Endothelial cell of umbilical vein (primary cell): ENCODE results near the gene MYT1. TPM values are rescaled to one million over a fixed set of nuclear protein-coding genes. Genes with fewer than 3 reads are reported as not detected.

Experiments used
- BruUV-seq: library from RNA; stranded (reverse); fragments of 400-500 nt; replicated peaks from 2 replicates; lab custom pipeline; 2021; lab: Mats Ljungman, UMichigan
- CTCF ChIA-PET: fragments of 300-600, 350-600 bp; sonication (Branson Sonifier 250); formaldehyde crosslinking; loops from one replicate; lab custom pipeline; 2021; ENCODE audit warnings: antibody characterized with exemption, inconsistent platforms; lab: Charles Lee
- POLR2A ChIA-PET: fragments of 300-600, 350-600 bp; sonication (Branson Sonifier 250); formaldehyde crosslinking; loops from one replicate; lab custom pipeline; 2021; ENCODE audit warnings: antibody characterized with exemption, inconsistent platforms; lab: Charles Lee
- DNase-seq: peaks from one replicate; pipeline ENCODE4 v3.0.0-alpha.2; 2011; ENCODE audit warnings: low read depth, low spot score
- FAIRE-seq: peaks from 2 replicates; lab custom pipeline; 2011; peaks lifted over from hg19 to GRCh38; lab: Jason Lieb, UNC
- H2AFZ ChIP-seq: 2 replicates; pipeline ENCODE4 v1.6.0; 2012; ENCODE audit warnings: low read depth, low read length, control low read depth, inconsistent platforms
- H3K27ac ChIP-seq: 2 replicates; pipeline ENCODE4 v1.5.1; 2011; ENCODE audit warnings: low read depth, mild to moderate bottlenecking, control low read depth, low read length, moderate library complexity; ENCODE audit not compliant: insufficient read depth
- H3K27me3 ChIP-seq, 2 experiments: 2 replicates each; pipeline versions ENCODE4 v1.6.0 to v1.6.1; 2011; ENCODE audit warnings: low read length in 2 of 2, mixed read lengths in 1 of 2; ENCODE audit not compliant: control insufficient read depth in 2 of 2, insufficient read depth in 2 of 2
- H3K36me3 ChIP-seq, 2 experiments: 2 replicates in 1 of 2; 3 replicates in 1 of 2; pipeline ENCODE4 v1.5.1; 2011; ENCODE audit warnings: low read length in 2 of 2, mild to moderate bottlenecking in 1 of 2, moderate library complexity in 1 of 2; ENCODE audit not compliant: control insufficient read depth in 2 of 2, insufficient read depth in 2 of 2; ENCODE audit errors: extremely low read depth in 1 of 2
- H3K4me1 ChIP-seq: 3 replicates; pipeline ENCODE4 v1.5.1; 2011; ENCODE audit warnings: mild to moderate bottlenecking, low read length; ENCODE audit not compliant: control insufficient read depth, insufficient read depth; ENCODE audit errors: extremely low read depth
- H3K4me2 ChIP-seq: 2 replicates; pipeline ENCODE4 v1.6.1; 2011; ENCODE audit warnings: low read length, control low read depth, mixed read lengths; ENCODE audit not compliant: insufficient read depth
- H3K4me3 ChIP-seq, 3 experiments: fragments of 200-600 bp in 1 of 3; sonication (generic), shearing (Covaris generic) in 1 of 3; replicated peaks in 1 of 3; 2 replicates each; pipeline ENCODE4 v1.5.1; 2011 to 2016; ENCODE audit warnings: control low read depth in 3 of 3, low read length in 3 of 3, mild to moderate bottlenecking in 2 of 3, inconsistent platforms in 1 of 3, low read depth in 1 of 3, moderate library complexity in 1 of 3; ENCODE audit not compliant: insufficient read depth in 1 of 3
- H3K79me2 ChIP-seq: 2 replicates; pipeline ENCODE4 v1.6.0; 2012; ENCODE audit warnings: low read length, inconsistent platforms; ENCODE audit not compliant: control insufficient read depth, insufficient read depth
- H3K9ac ChIP-seq: replicated peaks from 2 replicates; pipeline ENCODE3; 2011; ENCODE audit warnings: low read length, control low read depth; ENCODE audit not compliant: insufficient read depth; ENCODE audit errors: extremely low read depth
- H3K9me1 ChIP-seq: replicated peaks from 3 replicates; pipeline ENCODE4 v1.6.0; 2011; ENCODE audit warnings: mild to moderate bottlenecking, low read length; ENCODE audit not compliant: control insufficient read depth, insufficient read depth; ENCODE audit errors: extremely low read depth
- H3K9me3 ChIP-seq: replicated peaks from 2 replicates; pipeline ENCODE4 v1.5.1; 2012; ENCODE audit warnings: low read length, inconsistent platforms; ENCODE audit not compliant: control insufficient read depth, insufficient read depth
- H4K20me1 ChIP-seq: replicated peaks from 2 replicates; pipeline ENCODE3; 2011; ENCODE audit warnings: mild to moderate bottlenecking, low read length; ENCODE audit not compliant: control insufficient read depth, insufficient read depth; ENCODE audit errors: extremely low read depth
- FOS ChIP-seq: IDR thresholded peaks from 2 replicates; pipeline ENCODE4 v1.6.1; 2011; ENCODE audit warnings: mild to moderate bottlenecking, low read length, moderate library complexity, borderline replicate concordance; ENCODE audit not compliant: insufficient read depth
- GATA2 ChIP-seq: IDR thresholded peaks from 2 replicates; pipeline ENCODE4 v1.7.0; 2011; ENCODE audit warnings: low read depth, mild to moderate bottlenecking, moderate library complexity, mixed read lengths, low read length; ENCODE audit not compliant: insufficient read length, insufficient read depth
- JUN ChIP-seq: IDR thresholded peaks from 2 replicates; pipeline ENCODE4 v1.6.1; 2011; ENCODE audit warnings: borderline replicate concordance, low read depth; ENCODE audit not compliant: insufficient read length, insufficient read depth
- MAX ChIP-seq: IDR thresholded peaks from 2 replicates; pipeline ENCODE4 v1.6.1; 2011; ENCODE audit not compliant: insufficient read depth, insufficient read length
- MYC ChIP-seq: IDR thresholded peaks from one replicate; pipeline ENCODE4 v1.6.1; 2011; ENCODE audit warnings: mild to moderate bottlenecking, low read depth, low read length
- POLR2A ChIP-seq: IDR thresholded peaks from 2 replicates; pipeline ENCODE4 v1.6.1; 2012; ENCODE audit warnings: low read depth, mild to moderate bottlenecking, control low read depth, low read length
- POLR2AphosphoS5 ChIP-seq: IDR thresholded peaks from 2 replicates; pipeline ENCODE4 v1.6.1; 2012; ENCODE audit warnings: low read depth, mild to moderate bottlenecking, control low read depth, low read length, moderate library complexity; ENCODE audit not compliant: insufficient read depth
- dilution Hi-C: fragments of 300-500 bp; cut with MboI; formaldehyde crosslinking; loops from one replicate; pipeline ENCODE4 v1.15.0; 2019; ENCODE audit warnings: low sequenced_read_pairs; ENCODE audit not compliant: extremely low pct_ligation_motif_present
- intact Hi-C: fragments of 100-400 bp; cut with micrococcal nuclease; formaldehyde crosslinking; loops from one replicate; pipeline ENCODE4 v1.10.0; 2022
- polyA plus RNA-seq, 4 experiments: library from polyadenylated mRNA; depleted of rRNA in 3 of 4; stranded (reverse) in 3 of 4; unstranded in 1 of 4; fragments of >200 nt; gene quantifications; 2 replicates each; pipeline versions ENCODE4 v1.2.1 to v1.2.3, GENCODE V29; 2011 to 2012; ENCODE audit warnings: missing spikeins in 1 of 4
- total RNA-seq: library from RNA; stranded (reverse); gene quantifications from 2 replicates; pipeline ENCODE4 v1.2.3, GENCODE V29; 2021
- TF ChIP-seq, protein P1 (sequence below), 2 donors: IDR thresholded peaks; 1 replicate in 1 of 2; 2 replicates in 1 of 2; pipeline ENCODE4 v1.5.1; 2011; ENCODE audit warnings: low read length in 2 of 2, mild to moderate bottlenecking in 2 of 2, moderate library complexity in 2 of 2, control low read depth in 1 of 2, inconsistent platforms in 1 of 2, low read depth in 1 of 2; ENCODE audit not compliant: insufficient read depth in 1 of 2; ENCODE audit errors: extremely low read depth in 1 of 2

The MYT1 gene
- total and polyA plus RNA-seq, 2 donors (not counting 3 experiments of a cell fraction or from before 2014, with no cell fraction given) = not detected

DNA sequence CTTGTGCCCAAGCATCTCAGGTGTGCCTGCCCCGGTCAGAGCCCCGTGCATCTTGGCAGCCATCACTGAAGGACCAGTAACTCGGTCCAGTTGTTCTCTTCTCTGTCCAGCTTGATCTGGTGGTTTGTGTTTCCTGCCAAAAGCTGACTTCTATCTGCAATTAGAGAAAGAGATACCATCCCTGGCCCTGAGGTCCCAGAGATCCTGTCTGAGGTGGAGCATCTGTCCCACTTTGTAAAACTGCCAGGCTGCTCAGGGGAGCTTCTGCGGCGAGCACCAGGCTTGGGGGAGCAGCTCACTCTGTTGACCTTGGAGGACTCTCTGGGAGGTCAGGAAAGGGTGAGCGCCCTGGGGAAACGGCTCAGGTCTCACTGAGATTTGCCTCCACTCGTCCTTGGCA, 35.1 kb downstream of the MYT1 start:
- ChIA-PET CTCF (no interaction called here), POLR2A (no interaction called here)
- Histone ChIP-seq H2AFZ (no peak overlapping the region), H3K36me3 (no peaks in the 10 kb centered on the region), H3K9me3 (no peaks in the 10 kb centered on the region), H3K27me3 (no peaks in the 10 kb centered on the region), H3K4me2 (no peak overlapping the region), H3K79me2 (no peaks in the 10 kb centered on the region), H3K4me1 (no peaks in the 10 kb centered on the region), H3K9me1 (no peaks in the 10 kb centered on the region), H3K27ac (no peak overlapping the region), H3K9ac (no peak overlapping the region), H3K4me3 (no peak overlapping the region), H4K20me1 (no peaks in the 10 kb centered on the region)
- FAIRE-seq = no peak
- dilution Hi-C loops = no loop called here
- DNase-seq = no peak
- intact Hi-C loops = no loop called here
- TF ChIP-seq POLR2A = no peak
- no peak for TF ChIP-seq FOS
- no peak for TF ChIP-seq MAX
- no peak for TF ChIP-seq JUN
- TF ChIP-seq MYC = no peak
- no peak for TF ChIP-seq POLR2AphosphoS5
- TF ChIP-seq, protein P1, sequence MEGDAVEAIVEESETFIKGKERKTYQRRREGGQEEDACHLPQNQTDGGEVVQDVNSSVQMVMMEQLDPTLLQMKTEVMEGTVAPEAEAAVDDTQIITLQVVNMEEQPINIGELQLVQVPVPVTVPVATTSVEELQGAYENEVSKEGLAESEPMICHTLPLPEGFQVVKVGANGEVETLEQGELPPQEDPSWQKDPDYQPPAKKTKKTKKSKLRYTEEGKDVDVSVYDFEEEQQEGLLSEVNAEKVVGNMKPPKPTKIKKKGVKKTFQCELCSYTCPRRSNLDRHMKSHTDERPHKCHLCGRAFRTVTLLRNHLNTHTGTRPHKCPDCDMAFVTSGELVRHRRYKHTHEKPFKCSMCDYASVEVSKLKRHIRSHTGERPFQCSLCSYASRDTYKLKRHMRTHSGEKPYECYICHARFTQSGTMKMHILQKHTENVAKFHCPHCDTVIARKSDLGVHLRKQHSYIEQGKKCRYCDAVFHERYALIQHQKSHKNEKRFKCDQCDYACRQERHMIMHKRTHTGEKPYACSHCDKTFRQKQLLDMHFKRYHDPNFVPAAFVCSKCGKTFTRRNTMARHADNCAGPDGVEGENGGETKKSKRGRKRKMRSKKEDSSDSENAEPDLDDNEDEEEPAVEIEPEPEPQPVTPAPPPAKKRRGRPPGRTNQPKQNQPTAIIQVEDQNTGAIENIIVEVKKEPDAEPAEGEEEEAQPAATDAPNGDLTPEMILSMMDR (IDR thresholded peaks at IDR 0.05; ENCODE audit: extremely low read depth in 1 of 2, insufficient read depth in 1 of 2, low read depth in 1 of 2, low read length in 2 of 2) = no peak
- no peak for TF ChIP-seq GATA2
- no TSS peak for BruUV-seq
